GM21390 (cell line): ENCODE measurements around the gene TMEM181.

Experiments used
- ATAC-seq: cut with Tn5 transposase; IDR thresholded peaks from one replicate; pipeline ENCODE4 v1.9.1; 2021; ENCODE audit not compliant: unreplicated experiment

Gene TMEM181

GRCh38 chr6:158680481-158680880, 120.6 kb downstream of the TMEM181 start:
- ATAC-seq: no peak

DNA sequence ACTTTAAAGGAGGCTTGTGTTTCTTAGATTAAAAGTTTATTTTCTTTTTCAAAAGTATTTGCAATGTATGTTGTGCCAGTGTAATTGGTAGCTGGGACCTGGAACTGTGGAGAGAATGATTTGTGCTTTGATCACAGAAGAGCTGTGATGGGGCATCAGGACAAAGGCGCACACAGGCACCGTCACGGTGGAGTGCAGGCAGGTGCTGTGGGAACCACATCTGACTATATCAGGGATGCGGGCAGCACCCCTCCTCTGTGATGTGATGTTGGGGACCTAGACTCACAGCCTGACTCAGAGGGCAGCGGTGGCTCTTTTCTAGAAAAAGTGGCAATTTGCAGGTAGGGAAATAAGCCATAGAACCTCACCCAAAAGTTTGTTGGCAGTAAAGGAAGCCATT, 124.4 kb downstream of the TMEM181 start:
- no peak for ATAC-seq

GRCh38 chr6:158684745-158685324, 124.9 kb downstream of the TMEM181 start:
- ATAC-seq: no peak
